GM19467 (cell line): Measurements from ENCODE around the gene SATB2.

Source experiments
- ATAC-seq: cut with Tn5 transposase; IDR thresholded peaks from one replicate; pipeline ENCODE4 v1.9.1; 2021; ENCODE audit warnings: mild to moderate bottlenecking, moderate library complexity; ENCODE audit not compliant: unreplicated experiment

The SATB2 gene

GRCh38 chr2:199409759-199410529 is 47.8 kb downstream of the SATB2 start:
- no peak for ATAC-seq

GRCh38 chr2:199407421-199407820 is 50.3 kb downstream of the SATB2 start:
- no peak for ATAC-seq

GRCh38 chr2:199405241-199405640 is 52.5 kb downstream of the SATB2 start:
- no peak for ATAC-seq

- ATAC-seq, result no peak
These were observed 52.9 kb downstream of the SATB2 start for GRCh38 chr2:199404841-199405240.

GRCh38 chr2:199395311-199395710 is 62.4 kb downstream of the SATB2 start:
- no peak for ATAC-seq

GRCh38 chr2:199392363-199392762 is 65.4 kb downstream of the SATB2 start:
- no peak for ATAC-seq

- ATAC-seq, result no peak
These were observed 68.9 kb downstream of the SATB2 start for GRCh38 chr2:199388728-199389268.

- no peak for ATAC-seq
These were observed 73.7 kb downstream of the SATB2 start for GRCh38 chr2:199384043-199384442.

GRCh38 chr2:199383021-199383420 is 74.7 kb downstream of the SATB2 start:
- no peak for ATAC-seq

GRCh38 chr2:199382091-199382490 is 75.6 kb downstream of the SATB2 start:
- ATAC-seq, result no peak

GRCh38 chr2:199381531-199381930 is 76.2 kb downstream of the SATB2 start:
- no peak for ATAC-seq

GRCh38 chr2:199378948-199379650 is 78.6 kb downstream of the SATB2 start:
- no peak for ATAC-seq

- no peak for ATAC-seq
These were observed 87.5 kb downstream of the SATB2 start for GRCh38 chr2:199370150-199370780.

GRCh38 chr2:199366406-199366805 is 91.3 kb downstream of the SATB2 start:
- ATAC-seq, result no peak

- no peak for ATAC-seq
These were observed 93.6 kb downstream of the SATB2 start for GRCh38 chr2:199364153-199364552.

GRCh38 chr2:199356412-199356811 is 101.3 kb downstream of the SATB2 start:
- ATAC-seq, result no peak

- ATAC-seq, result no peak
These were observed 108.9 kb downstream of the SATB2 start for GRCh38 chr2:199348871-199349270.

- ATAC-seq, result no peak
These were observed 113.7 kb downstream of the SATB2 start for GRCh38 chr2:199344012-199344411.

- no peak for ATAC-seq
These were observed 115.4 kb downstream of the SATB2 start for GRCh38 chr2:199342334-199342733.

GRCh38 chr2:199341123-199341522 is 116.6 kb downstream of the SATB2 start:
- no peak for ATAC-seq

GRCh38 chr2:199339891-199340605 is 117.7 kb downstream of the SATB2 start:
- ATAC-seq, result no peak
